Smooth muscle cell (in vitro differentiated cells): Measurements from ENCODE around the gene ERMAP. TPM values are rescaled to one million over a fixed set of nuclear protein-coding genes. Genes with fewer than 3 reads are reported as not detected.
A peak's percentile ranks its signal among the peaks of the same experiment; 100 is the strongest.

ENCODE experiments used
- DNase-seq: peaks from one replicate; lab custom pipeline; 2025; ENCODE audit not compliant: unreplicated experiment; lab: John Stamatoyannopoulos, UW
- H2AFZ ChIP-seq: fragments of 200-600 bp; sonication (generic); 2 replicates; pipeline ENCODE4 v1.6.0; 2016; ENCODE audit warnings: antibody characterized with exemption, low read depth, mild to moderate bottlenecking
- H3F3A ChIP-seq: fragments of 200-600 bp; sonication (generic); 2 replicates; pipeline ENCODE4 v1.6.0; 2017; ENCODE audit warnings: antibody characterized with exemption, low read depth
- H3K27ac ChIP-seq: fragments of 200-600 bp; sonication (generic); 2 replicates; pipeline ENCODE4 v1.5.1; 2016; ENCODE audit warnings: low read depth, mild to moderate bottlenecking
- H3K27me3 ChIP-seq: fragments of 200-600 bp; sonication (generic); 2 replicates; pipeline ENCODE4 v1.6.1; 2016; ENCODE audit warnings: low read depth, mild to moderate bottlenecking
- H3K36me3 ChIP-seq: fragments of 200-600 bp; sonication (generic); 2 replicates; pipeline ENCODE4 v1.5.1; 2016; ENCODE audit warnings: low read depth
- H3K4me1 ChIP-seq: fragments of 200-600 bp; sonication (generic); 2 replicates; pipeline ENCODE4 v1.5.1; 2016; ENCODE audit warnings: low read depth
- H3K4me2 ChIP-seq: fragments of 200-600 bp; sonication (generic); 2 replicates; pipeline ENCODE4 v1.6.0; 2016; ENCODE audit warnings: mild to moderate bottlenecking
- H3K4me3 ChIP-seq: fragments of 200-600 bp; sonication (generic); 2 replicates; pipeline ENCODE4 v1.5.1; 2016; ENCODE audit warnings: mild to moderate bottlenecking
- H3K79me2 ChIP-seq: fragments of 200-600 bp; sonication (generic); 2 replicates; pipeline ENCODE4 v1.6.0; 2016; ENCODE audit warnings: low read depth, mild to moderate bottlenecking
- H3K9ac ChIP-seq: fragments of 200-600 bp; sonication (generic); 2 replicates; pipeline ENCODE4 v1.6.0; 2016; ENCODE audit warnings: low read depth
- H3K9me3 ChIP-seq: fragments of 200-600 bp; sonication (generic); replicated peaks from 2 replicates; pipeline ENCODE4 v1.5.1; 2016; ENCODE audit warnings: low read depth
- H4K20me1 ChIP-seq: fragments of 200-600 bp; sonication (generic); 2 replicates; pipeline ENCODE4 v1.6.0; 2016; ENCODE audit warnings: low read depth
- CTCF ChIP-seq: fragments of 200-600 bp; sonication (generic); IDR thresholded peaks from 2 replicates; pipeline ENCODE4 v1.5.1; 2017; ENCODE audit warnings: borderline replicate concordance, mild to moderate bottlenecking, antibody characterized with exemption; ENCODE audit not compliant: insufficient read depth, poor library complexity, severe bottlenecking
- WGBS: methylation state at CpG from one replicate; pipeline ENCODE4 v1.1.7; 2016; ENCODE audit warnings: low lambda C conversion rate; 5-methylcytosine and 5-hydroxymethylcytosine counted together
- polyA plus RNA-seq: library from polyadenylated mRNA; unstranded; fragments of >200 nt; fragmentation: Nextera tagmentation; extraction: Ambion mirVana; gene quantifications from 2 replicates; pipeline ENCODE4 v1.2.1, GENCODE V29; 2016
- total RNA-seq: library from RNA; depleted of rRNA; stranded (reverse); fragments of >200 nt; gene quantifications from 2 replicates; pipeline ENCODE4 v1.2.3, GENCODE V29; 2014

Gene ERMAP
- total and polyA plus RNA-seq, 2 experiments from 2014 or later = 4.1 to 5.1 TPM

- 96% methylated on average over 2 of the region's 2 CpGs for WGBS
- H3K9me3 ChIP-seq = no peaks in the 10 kb centered on the region
- no peak for TF ChIP-seq CTCF
- no peaks in the 10 kb centered on the region for H4K20me1 ChIP-seq
- H3K4me2 ChIP-seq = no peak overlapping the region
- H3K4me1 ChIP-seq = peaks cover 4% of the 10 kb centered on the region
- H3K27me3 ChIP-seq = no peaks in the 10 kb centered on the region
- no peaks in the 10 kb centered on the region for H3K79me2 ChIP-seq
- no peaks in the 10 kb centered on the region for H3F3A ChIP-seq
- H3K4me3 ChIP-seq = no peak overlapping the region
- H3K27ac ChIP-seq = no peak overlapping the region
- H2AFZ ChIP-seq = no peak overlapping the region
- H3K9ac ChIP-seq = no peak overlapping the region
- DNase-seq = no peak
- no peaks in the 10 kb centered on the region for H3K36me3 ChIP-seq
Measured at GRCh38 chr1:42821690-42822089, 4.8 kb downstream of the ERMAP start.

DNA sequence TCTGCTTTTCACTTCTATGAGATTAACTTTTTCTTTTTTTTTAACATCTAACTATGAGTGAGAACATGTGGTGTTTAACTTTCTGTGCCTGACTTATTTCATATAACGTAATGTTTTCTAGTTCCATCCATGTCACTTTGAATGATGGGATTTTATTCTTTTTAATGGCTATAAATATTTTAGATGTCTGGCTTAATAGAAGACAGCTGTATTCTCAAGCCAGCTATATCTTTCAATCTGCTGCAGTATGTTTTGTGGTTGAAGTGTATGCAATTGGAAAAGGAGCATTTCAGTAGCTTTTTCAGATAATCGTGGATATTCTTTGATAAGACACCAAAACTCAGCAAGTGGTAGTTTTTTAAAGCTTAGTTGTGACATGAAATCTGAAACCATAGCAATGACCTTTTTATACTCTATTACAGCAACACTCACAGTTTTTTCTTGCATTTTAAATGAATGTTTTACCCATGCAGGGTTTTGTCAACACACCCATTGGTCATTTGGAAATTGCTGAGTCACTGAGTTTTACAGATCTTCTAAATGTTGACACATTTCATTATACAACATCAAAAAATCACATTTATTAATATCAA lies 6.0 kb downstream of the ERMAP start:
- no peaks in the 10 kb centered on the region for H3F3A ChIP-seq
- no peaks in the 10 kb centered on the region for H4K20me1 ChIP-seq
- DNase-seq = no peak
- peak overlapping the region; percentile 12 for H3K4me2 ChIP-seq
- H3K27me3 ChIP-seq = no peaks in the 10 kb centered on the region
- WGBS = 39% methylated on average over 2 of the region's 2 CpGs
- H3K9me3 ChIP-seq = no peaks in the 10 kb centered on the region
- TF ChIP-seq CTCF = no peak
- H3K27ac ChIP-seq = no peak overlapping the region
- no peak overlapping the region for H3K4me3 ChIP-seq
- H3K36me3 ChIP-seq = no peaks in the 10 kb centered on the region
- no peaks in the 10 kb centered on the region for H3K79me2 ChIP-seq
- H2AFZ ChIP-seq = no peak overlapping the region
- H3K9ac ChIP-seq = no peak overlapping the region
- no peaks in the 10 kb centered on the region for H3K4me1 ChIP-seq

GRCh38 chr1:42824481-42825035 lies 7.6 kb downstream of the ERMAP start:
- no peak overlapping the region for H3K27ac ChIP-seq
- no peaks in the 10 kb centered on the region for H3F3A ChIP-seq
- no peak overlapping the region for H3K4me2 ChIP-seq
- no peaks in the 10 kb centered on the region for H3K4me1 ChIP-seq
- no peak overlapping the region for H2AFZ ChIP-seq
- DNase-seq = no peak
- H3K9me3 ChIP-seq = no peaks in the 10 kb centered on the region
- H3K79me2 ChIP-seq = no peaks in the 10 kb centered on the region
- H3K4me3 ChIP-seq = no peak overlapping the region
- no peaks in the 10 kb centered on the region for H4K20me1 ChIP-seq
- TF ChIP-seq CTCF = no peak
- no peaks in the 10 kb centered on the region for H3K27me3 ChIP-seq
- 92% methylated on average over 4 of the region's 4 CpGs for WGBS
- H3K9ac ChIP-seq = no peak overlapping the region
- no peaks in the 10 kb centered on the region for H3K36me3 ChIP-seq
